Stimulated activated CD8-positive, alpha-beta memory T cell treated with anti-CD3 and anti-CD28 coated beads, Interleukin-12 subunit alpha, Interleukin-12 subunit beta, amount 100 ng/mL, for 24 hours (primary cell): Measurements from ENCODE around the gene TAS2R9.
"Not testable (repeated sequence)": the region's sequence is repeated elsewhere in the genome, so short reads cannot be mapped to it uniquely, and the experiment has no call there.

Experiments
- DNase-seq: peaks from one replicate; pipeline ENCODE4 v3.0.0-alpha.2; 2020; ENCODE audit errors: extremely low read depth

The TAS2R9 gene

GRCh38 chr12:10810068-10810467 lies at the start of gene TAS2R9:
TSS of gene TAS2R9 (minus strand) at chr12:10810168. CDS start at chr12:10810075, 93 bp downstream.
- no peak for DNase-seq

GRCh38 chr12:10855807-10856206 lies 45.8 kb upstream of the TAS2R9 start:
- DNase-seq: no peak

- no peak for DNase-seq
These were observed 43.8 kb upstream of the TAS2R9 start for GRCh38 chr12:10853776-10854175.

DNA sequence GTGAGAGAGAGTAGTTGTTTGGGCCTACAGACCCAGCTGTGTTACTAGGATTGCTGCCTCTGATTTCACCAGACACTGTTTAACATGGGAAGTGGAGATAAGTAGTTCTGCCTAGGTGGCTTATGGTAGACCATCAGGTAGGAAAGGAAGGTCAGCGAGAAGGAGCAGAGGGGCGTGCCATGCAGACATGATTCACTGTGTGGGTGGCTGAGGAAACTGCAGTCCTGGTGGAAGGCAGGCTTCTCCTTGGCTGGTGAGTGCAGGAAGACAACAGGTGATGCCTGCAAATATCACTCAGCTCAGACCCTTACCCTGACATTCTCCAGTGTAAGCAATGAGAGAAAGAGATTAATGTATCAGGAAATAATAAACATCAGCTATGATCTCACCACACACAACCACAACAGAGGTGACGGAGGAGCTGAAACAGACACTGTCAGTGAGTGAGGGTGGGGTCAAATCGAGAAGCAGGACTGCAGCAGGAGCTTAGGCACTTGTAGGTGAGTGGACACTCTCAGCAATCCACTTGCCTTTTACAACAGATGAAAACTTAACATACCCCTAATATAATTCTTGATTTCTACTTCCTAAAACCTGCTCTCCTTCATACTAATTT lies 41.4 kb upstream of the TAS2R9 start:
- no peak for DNase-seq

- no peak for DNase-seq
These were observed 39.5 kb upstream of the TAS2R9 start, which contains the start of gene PRR4 for GRCh38 chr12:10849425-10849878. TSS of gene PRR4 (minus strand) at chr12:10849475. CDS start at chr12:10849437, 38 bp downstream.

DNA sequence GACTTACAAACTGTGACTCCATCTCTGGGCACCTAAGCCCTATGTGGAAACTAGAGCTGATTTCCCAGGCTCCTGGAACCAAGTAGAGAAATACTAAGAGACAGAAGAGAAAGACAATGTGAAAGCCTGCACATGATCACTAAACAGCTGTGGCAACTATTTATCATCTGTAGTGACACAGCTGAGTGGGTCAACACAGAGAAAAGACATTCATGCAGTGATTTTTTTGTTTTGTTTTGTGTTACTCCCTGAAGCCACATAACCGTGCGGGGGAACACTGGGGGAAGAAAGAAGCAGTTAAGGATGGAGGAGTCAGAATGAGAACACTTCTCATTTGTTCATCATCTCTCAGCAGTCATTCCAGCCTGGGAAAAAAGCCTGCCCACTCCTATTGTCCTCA lies 37.8 kb upstream of the TAS2R9 start:
- no peak for DNase-seq

- DNase-seq: no peak
These were observed 32.9 kb upstream of the TAS2R9 start for GRCh38 chr12:10842862-10843261.

DNA sequence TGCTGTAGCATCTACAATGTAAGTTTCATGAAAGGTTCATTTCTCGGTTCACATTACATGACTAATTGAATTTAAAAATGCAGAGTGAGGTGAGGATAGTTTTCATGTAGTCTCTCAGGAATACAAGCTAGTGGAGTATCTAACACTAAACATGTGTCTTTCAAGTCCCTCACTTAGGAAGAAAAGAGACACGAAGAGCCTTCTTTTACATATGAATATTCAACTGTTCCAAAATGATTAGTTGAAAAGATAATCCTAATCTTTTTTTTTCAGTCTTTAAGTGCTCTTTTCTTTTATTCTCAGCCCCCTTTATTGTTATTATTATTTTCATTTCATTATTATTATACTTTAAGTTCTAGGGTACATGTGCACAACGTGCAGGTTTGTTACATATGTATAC lies 28.5 kb upstream of the TAS2R9 start:
- DNase-seq: no peak

DNA sequence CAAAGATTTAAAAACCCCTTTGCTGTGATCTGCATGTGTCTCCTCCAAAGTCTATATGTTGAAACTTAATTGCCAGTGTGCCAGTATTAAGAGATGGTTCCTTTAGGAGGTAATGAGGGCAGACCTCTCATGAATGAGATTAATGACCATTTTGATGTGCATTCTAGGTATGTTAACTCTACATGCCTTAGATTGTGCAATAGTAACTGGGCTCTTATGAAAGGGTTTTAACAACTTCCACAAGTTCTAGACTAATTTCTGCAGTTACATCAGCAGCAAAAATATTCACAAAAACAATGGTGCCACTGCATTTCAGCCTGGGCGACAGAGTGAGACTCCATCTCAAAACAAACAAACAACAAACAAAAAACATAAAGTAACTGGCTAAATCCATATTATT lies 20.0 kb upstream of the TAS2R9 start:
- no peak for DNase-seq

DNA sequence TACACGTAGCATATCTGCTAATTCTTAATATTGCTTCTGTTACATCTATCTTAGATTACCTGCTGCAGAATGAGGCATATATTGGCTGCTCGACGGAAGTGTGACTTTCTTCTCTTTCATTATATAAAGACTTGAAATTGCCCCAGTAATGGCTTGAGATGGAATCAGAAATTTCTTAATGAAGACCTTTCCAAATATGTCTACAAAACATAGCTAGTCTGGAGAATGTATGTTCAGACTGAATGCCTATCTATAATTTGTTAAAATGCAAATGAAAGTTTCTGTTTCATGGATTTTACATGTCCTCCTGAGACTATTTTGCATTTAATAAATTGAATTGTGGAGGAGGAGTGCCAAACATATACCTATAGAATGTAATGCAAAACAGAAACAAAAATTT lies 16.3 kb upstream of the TAS2R9 start, which contains the start of gene TAS2R10:
Gene TAS2R10, minus strand, starts transcription at position 101 of the 400 bp plus-strand sequence. Its CDS starts 89 bp downstream, at position 12.
- DNase-seq: no peak

- no peak for DNase-seq
These were observed 15.0 kb upstream of the TAS2R9 start for GRCh38 chr12:10824957-10825356.

DNA sequence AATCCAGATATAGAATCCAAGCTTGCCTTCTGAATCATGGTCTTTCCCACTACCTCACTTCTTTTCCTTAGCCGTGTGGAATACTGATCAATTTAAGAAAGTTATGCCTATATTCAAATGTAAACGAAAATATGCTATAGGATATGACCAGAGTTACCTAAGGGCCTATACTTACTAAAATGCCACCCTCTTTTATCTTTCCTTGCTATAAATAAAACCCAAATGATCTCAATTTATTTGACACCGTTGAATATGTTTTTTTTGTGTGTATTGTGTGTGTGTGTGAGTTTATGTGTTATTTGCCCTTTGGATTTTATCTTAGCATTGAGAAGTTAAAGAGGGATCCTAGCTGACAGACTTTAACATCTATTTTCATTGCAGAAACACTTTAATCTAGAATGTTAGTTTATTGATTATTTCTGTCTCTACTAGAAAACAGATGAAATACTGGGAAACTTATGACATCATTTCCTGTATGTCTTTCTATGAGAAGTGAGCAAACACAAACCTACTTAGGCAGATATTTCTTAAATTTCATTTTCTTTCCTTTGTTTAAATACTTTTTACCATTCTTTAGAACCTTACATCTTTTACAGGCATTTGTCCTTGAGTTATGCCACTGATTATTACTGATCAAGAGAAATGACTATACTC lies 2.0 kb upstream of the TAS2R9 start:
- DNase-seq: no peak

DNA sequence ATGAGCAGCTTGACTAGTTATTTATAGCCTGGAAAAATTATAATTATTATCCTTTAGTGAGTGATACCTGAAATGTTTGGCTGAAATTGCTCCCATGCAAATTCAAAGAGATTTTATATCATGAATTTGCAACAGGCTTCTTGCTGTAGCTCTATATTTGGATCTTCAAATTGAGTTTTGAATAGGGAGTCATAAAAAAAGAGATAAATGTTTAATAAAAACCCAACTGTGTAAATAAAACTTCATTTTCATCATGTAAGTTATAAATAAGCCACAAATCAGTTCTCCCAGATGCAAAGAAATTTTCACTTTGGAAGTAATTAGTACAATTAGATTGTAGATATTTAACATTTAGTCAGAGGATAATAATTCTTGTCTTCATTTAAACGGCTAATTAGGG lies 2.8 kb downstream of the TAS2R9 start, which contains the start of gene TAS2R8:
Gene TAS2R8, minus strand, starts transcription at position 101 of the 400 bp plus-strand sequence. CDS start 306 bp downstream, outside the sequence.
- DNase-seq: no peak

GRCh38 chr12:10802587-10802986 lies 7.4 kb downstream of the TAS2R9 start, which contains the start of gene TAS2R7:
TSS of gene TAS2R7 (minus strand) at chr12:10802627. CDS start at chr12:10802570, 57 bp downstream.
- DNase-seq: no peak

GRCh38 chr12:10801741-10802140 lies 8.2 kb downstream of the TAS2R9 start:
- DNase-seq: no peak

- DNase-seq: no peak
These were observed 15.7 kb downstream of the TAS2R9 start for GRCh38 chr12:10794222-10794621.

- not testable (repeated sequence) for DNase-seq
These were observed 18.2 kb downstream of the TAS2R9 start for GRCh38 chr12:10791769-10792168.

GRCh38 chr12:10783252-10783651 lies 26.7 kb downstream of the TAS2R9 start:
- DNase-seq: no peak

DNA sequence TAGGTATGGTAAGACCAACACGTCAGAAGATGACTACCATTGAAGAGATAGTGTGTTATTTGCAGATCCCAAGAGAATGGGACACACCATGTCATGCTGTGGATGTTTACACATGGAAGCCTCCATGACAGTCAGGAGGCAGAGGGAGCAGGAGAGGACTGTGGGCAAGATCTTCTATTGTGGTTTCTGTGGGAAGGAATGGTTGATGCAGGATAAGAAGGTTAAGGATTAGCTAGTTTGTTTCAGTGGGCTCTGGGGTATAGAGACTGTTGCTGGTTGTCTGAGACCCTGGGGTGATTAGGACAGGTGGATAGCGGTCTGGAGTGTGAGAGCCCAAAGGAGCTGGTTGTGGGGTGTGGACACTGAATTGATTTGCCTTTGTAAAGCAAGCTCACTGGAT lies 30.9 kb downstream of the TAS2R9 start:
- DNase-seq: no peak

DNA sequence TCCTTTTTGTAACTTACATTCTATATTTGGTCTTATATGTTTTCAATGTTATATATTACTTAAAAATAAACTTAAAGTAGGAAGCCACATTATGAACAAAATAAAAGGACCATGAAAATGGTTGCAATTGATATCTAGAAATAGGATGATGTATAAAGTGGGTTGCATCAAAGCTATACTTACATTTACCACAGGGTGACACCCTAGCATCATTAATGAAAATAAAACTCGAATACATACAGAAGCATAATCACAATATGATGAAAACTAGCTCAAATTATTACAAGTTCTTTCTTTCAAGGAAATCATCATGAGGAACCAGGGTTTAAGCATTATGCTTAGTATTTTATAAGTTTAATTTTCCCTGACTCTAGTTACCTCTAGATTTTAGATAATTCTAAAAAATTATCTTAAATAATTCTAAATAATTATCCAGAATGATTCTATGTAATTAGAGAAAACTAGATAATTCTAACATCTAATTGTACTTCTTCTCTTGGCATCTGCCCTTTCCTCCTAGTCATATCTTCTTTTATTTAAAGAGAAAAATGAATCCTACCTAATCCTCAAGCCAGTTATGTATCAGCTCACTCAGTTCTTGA lies 38.7 kb downstream of the TAS2R9 start:
- DNase-seq: no peak

GRCh38 chr12:10759657-10760056 lies 50.3 kb downstream of the TAS2R9 start:
- DNase-seq: no peak
